GM18867 (cell line): ENCODE measurements around the gene LRRFIP1.

ENCODE experiments used
- ATAC-seq: cut with Tn5 transposase; IDR thresholded peaks from one replicate; pipeline ENCODE4 v1.9.1; 2021; ENCODE audit warnings: mild to moderate bottlenecking, moderate library complexity; ENCODE audit not compliant: unreplicated experiment

The LRRFIP1 gene

GRCh38 chr2:237721458-237721857, 94.1 kb downstream of the LRRFIP1 start:
- no peak for ATAC-seq

- no peak for ATAC-seq
These were observed 95.2 kb downstream of the LRRFIP1 start for GRCh38 chr2:237722616-237723015.

GRCh38 chr2:237723023-237723422, 95.6 kb downstream of the LRRFIP1 start:
- ATAC-seq: no peak

GRCh38 chr2:237723602-237724001, 96.2 kb downstream of the LRRFIP1 start:
- ATAC-seq: no peak

- ATAC-seq: no peak
These were observed 97.6 kb downstream of the LRRFIP1 start for GRCh38 chr2:237724811-237725478.

- no peak for ATAC-seq
These were observed 98.3 kb downstream of the LRRFIP1 start for GRCh38 chr2:237725661-237726060.

GRCh38 chr2:237726401-237726830, 99.0 kb downstream of the LRRFIP1 start:
- ATAC-seq: no peak

- no peak for ATAC-seq
These were observed 100.0 kb downstream of the LRRFIP1 start for GRCh38 chr2:237727363-237727762.

- no peak for ATAC-seq
These were observed 102.5 kb downstream of the LRRFIP1 start for GRCh38 chr2:237729681-237730475.

- ATAC-seq: no peak
These were observed 104.3 kb downstream of the LRRFIP1 start for GRCh38 chr2:237731663-237732062.

- ATAC-seq: no peak
These were observed 104.7 kb downstream of the LRRFIP1 start for GRCh38 chr2:237732070-237732469.

- no peak for ATAC-seq
These were observed 105.5 kb downstream of the LRRFIP1 start for GRCh38 chr2:237732790-237733381.

GRCh38 chr2:237733677-237734300, 106.4 kb downstream of the LRRFIP1 start:
- no peak for ATAC-seq

GRCh38 chr2:237734905-237735623, 107.7 kb downstream of the LRRFIP1 start:
- ATAC-seq: no peak

- no peak for ATAC-seq
These were observed 108.4 kb downstream of the LRRFIP1 start for GRCh38 chr2:237735798-237736197.

- ATAC-seq: no peak
These were observed 109.4 kb downstream of the LRRFIP1 start for GRCh38 chr2:237736783-237737182.

GRCh38 chr2:237737196-237737865, 109.9 kb downstream of the LRRFIP1 start:
- ATAC-seq: no peak

- ATAC-seq: no peak
These were observed 110.9 kb downstream of the LRRFIP1 start for GRCh38 chr2:237738255-237738654.

- ATAC-seq: no peak
These were observed 111.7 kb downstream of the LRRFIP1 start for GRCh38 chr2:237739101-237739500.

GRCh38 chr2:237742191-237742590, 114.8 kb downstream of the LRRFIP1 start:
- ATAC-seq: no peak
